ENCODE data around the gene SERPINA12.
"Not testable (repeated sequence)": the region's sequence is repeated elsewhere in the genome, so short reads cannot be mapped to it uniquely, and the experiment has no call there.

The SERPINA12 gene

DNA sequence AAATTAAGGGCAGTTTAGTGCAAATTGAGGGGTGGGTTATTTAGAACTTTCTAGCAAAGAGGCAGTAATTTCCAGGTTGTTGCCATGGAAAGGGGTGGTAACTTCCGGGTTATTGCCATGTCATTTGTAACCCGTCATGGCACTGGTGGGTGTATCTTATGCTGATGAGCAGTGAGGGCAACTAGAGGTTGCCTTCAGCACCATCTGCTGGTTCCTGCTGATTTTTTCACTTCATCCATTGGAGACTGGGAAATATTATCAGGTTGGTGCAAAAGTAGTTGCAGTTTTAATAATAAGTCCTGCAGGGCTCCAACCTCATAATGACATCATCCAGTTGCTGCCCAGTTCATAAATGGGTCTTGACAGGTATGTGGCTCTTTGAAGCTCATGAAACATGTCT is 27.6 kb upstream of the SERPINA12 start:
- DNase-seq (ENCODE audit: low spot score), result no peak

DNA sequence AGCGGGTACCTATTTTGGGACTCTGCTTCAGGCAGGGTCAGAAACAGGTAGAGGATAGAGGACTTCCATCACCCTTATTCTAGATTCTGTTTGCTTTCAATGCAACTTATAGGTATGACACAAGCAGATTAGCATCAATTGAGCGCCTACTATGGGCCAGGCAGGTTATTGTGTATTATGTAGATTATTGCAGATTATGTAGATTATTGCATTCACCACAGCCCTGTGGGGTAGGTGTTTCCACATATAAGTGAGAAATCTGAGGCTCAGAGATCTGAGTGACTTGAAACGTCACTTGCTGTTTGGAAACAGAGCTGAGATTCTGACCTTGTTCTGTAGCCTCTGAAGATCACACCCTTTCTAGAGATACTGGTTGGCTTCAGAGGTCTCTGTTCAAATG is 26.2 kb upstream of the SERPINA12 start:
- DNase-seq (ENCODE audit: low spot score), result no peak

DNA sequence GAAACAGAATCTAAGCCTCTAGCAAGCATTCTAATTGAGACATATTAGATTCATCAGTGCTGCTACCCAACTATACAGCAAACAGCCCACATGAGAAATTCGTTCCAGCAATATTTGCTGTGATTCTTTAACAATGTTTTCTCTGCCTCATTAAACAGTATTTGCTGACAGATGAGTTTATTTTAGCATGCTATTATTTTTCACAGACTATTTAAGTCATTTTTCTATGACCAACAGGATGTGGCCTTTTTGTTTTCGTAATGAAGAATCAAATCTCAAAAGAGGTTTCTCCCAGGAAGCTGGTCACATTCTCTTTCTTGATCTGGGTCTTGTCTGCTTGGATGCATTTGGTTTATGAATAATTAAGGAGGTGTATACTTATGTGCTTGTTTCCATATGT is 23.2 kb upstream of the SERPINA12 start:
- DNase-seq (ENCODE audit: low spot score), result no peak

DNA sequence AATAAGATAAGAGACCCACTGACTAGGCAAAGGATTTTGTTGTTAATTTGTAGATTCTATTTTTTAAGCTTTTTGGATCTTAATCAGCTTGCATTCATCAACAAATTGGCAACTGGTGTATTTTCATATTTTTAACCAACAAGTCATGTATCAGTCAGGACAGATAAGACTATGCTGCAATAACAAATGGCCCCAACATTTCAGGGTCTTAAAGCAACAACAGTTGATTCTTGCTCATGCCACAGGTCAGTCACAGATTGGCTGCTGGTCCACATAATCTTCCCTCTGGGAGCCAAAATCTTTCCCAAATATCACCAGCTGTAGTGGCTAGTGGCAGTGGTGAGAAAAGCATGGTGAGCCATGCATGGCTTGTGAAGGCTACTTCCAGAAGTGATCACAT is 21.9 kb upstream of the SERPINA12 start:
- no peak for DNase-seq (ENCODE audit: low spot score)

DNA sequence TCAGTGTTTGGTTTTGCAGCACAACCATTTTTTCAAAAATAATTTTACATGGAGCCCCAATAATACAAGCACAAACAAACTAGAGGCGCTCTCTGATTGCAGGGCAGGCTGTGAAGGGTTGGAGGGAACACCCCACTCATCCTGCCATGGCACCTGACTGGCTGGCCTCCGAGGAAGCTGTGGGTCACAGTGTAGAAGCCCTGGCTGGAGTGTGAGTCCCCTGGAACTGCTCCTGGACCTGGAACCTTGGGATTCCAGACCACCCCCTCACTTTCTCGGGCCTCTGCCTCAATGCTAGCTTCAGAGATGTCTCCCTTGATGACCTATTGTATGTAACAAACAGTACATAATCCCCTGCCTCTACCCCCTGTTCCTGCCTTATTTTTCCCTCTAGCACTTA is 14.8 kb upstream of the SERPINA12 start:
- no peak for DNase-seq (ENCODE audit: low spot score)

DNA sequence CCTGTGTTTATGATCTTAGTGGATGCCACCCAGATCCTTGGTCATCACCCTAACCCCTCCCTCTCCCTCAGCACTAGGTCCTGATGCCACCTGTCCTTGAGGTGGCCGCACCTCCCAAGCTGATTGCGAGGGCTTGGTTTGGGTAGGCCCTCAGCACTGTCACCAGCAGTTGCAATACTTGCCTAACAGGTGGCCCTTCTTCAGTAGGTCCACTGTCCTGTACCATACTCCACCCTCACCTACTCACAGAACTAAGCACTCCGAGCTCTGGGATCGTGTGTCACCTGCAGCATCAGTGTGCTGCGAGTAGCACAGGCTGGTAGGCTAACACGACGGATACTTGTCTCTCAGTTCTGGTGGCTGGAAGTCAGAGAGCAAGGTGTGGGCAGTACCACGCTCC is 14.0 kb upstream of the SERPINA12 start:
- DNase-seq (ENCODE audit: low spot score), result no peak

DNA sequence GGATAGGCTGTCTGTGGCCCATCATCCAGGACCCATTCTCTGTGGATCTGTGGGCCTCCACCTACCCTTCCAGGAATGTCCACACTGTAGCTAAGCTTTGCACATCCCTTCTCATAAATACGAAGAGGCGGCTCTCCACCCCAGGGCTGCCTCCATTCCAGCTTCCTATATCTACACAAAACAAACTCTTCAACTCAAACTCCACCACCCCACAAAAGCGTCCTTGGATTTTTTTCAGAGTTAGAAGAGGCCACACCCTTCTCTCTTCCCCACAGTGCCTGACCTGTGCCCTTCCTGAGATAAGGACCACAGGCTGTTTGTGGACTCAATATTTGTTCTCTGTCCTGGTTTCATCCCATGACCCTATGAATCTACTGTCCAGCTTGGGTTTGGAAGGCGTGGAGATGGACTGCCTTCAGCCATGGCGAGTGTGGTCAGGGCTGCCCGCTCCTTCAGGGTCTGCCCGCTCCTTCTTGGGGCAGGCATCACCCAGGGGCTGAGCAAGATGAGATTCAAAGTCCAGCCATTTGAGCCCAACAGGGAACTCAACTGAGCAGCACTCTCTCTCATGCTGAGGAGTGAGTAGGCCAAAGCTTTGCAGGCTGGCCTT is 13.0 kb upstream of the SERPINA12 start:
- DNase-seq (ENCODE audit: low spot score), result no peak

DNA sequence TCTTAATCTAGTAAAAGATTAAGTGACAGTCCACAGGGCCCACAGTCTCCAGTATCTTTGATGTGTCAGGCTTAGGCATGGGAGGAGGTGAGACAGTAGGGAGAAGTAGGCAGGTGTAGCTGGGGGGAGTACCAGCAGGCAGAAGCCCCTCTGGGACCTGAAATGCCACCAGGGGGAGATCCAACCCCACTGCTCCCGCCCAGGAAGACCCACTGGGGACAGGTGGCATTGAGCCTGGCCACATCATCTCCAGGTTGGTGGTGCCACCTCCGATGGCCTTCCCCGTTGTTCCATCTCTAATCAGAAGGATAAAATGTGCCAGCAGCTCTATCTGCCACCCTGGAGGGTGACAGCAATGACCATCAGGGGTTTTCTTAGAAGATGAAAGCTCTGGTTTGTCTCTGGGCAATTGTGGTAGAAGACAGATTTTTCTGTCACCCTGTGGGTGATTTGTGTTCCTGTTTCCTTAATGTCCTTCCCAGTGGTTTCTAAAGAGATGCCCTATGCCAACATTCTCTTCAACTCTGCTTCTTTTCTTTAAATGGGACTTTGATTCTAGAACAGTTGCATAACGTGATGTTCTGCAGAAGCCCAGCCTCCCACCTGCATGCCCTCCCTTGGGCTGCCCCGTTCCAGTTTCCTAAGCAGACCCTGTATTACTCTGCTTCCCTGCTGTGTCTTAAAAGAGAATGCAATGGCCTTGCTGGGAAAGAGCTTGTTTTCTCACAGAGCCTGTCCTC is 12.3 kb upstream of the SERPINA12 start:
- no peak for DNase-seq (ENCODE audit: low spot score)

DNA sequence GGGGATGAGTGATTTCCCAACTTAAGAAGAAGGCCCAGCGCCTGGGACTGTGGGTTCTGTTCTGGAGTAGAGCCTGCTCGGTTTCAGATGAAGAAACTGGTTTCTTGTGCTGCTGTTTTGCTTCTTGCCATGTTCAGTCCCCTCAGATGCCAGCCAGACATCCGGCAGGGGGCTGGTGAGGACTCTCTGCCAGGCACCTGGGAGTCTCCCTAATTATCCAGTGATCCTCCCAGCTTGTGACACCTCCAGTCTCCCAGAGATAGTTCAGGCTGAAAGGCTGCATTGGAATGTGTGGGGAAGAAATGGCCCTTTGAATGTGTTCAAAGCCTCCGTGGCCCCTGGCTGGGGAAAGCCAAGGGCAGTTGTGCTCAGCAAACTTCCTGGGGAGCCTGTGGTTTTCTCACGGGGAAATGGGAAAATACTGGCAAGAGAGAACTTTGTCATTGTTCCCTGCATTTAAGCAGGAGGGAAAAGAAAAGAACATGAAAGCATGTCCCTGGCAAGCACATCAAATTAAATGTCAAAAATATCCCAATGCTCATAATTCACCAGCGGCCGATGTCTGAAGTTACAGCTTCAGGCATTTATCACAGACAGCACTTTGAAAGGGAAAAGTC is 8.5 kb upstream of the SERPINA12 start:
- DNase-seq (ENCODE audit: low spot score), result peak; percentile 1

DNA sequence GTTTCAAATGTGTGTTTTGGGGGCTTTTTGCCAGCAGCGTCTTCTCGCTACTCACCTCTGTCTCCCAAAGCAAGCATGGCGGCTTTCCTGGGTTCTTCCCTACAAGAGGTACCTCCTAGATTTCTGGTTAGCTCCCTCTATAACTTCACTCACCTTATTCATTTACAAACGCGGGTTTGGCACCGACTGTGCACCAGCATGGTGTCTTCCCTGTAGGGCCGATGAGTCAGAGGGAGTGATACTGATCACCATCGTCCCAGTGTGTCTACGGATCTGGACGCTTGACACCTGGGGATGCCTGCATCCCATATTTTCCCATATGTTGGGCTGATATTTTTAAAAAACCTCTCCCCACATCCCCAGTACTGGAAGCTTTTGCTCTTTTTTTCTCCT is 8.0 kb upstream of the SERPINA12 start:
- DNase-seq (ENCODE audit: low spot score), result no peak

DNA sequence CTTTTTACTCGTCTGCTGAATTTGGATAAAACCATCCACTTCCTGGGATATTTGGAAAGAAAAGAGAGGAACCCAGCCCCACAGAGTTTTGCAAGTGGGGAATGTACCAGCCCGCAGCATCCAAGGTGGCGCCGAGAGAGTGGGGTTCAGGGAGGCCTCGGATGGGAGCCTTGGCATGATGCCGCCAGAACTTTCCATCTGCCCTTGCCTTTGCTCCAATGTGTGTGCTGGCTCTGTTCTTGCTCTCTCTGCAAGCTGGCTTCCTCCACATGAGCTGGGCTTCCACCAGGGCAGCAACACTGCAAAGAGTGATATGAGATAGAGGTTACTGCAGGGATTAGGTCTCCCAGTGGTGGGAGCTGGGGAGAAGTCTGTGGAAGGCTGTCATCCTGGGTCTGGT is 6.6 kb upstream of the SERPINA12 start:
- no peak for DNase-seq (ENCODE audit: low spot score)

DNA sequence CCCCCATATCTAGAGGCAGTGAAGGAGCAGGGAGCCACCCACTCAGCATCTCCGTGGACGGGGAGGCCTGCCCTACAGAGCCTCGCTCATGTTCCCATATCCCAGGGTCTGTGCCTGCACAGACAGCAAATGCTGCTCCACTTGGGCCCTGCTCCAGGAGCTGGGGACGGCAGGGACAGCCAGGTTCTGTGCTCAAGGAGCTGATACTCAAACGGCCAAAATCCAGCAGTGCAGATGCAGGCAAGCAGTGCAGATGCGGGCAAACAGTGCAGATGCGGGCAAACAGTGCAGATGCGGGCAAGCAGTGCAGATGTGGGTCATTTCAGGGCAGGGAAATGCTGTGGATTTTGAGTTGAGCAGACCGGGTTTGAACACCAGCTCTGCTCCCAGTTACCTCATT is 6.2 kb upstream of the SERPINA12 start:
- DNase-seq (ENCODE audit: low spot score), result no peak

DNA sequence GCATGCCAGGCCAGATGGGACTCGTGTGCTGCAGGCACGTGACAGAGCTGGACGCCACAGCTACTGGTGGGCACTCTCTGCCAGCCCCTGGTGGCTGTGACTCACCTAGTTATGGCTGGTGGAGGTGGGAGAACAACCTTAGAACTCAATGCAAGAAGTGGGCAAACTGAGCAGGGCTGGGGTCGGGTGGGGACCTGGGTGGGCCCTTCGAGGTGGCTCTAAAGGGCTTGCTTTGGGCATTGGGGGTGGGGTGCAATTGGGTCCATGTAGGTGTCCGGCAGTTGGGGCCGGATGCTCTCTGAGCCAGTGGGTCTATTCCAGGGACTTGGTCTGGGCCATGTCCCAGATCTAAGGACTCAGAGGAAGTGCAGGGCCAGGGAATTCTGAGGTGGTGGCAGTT is 5.1 kb upstream of the SERPINA12 start:
- no peak for DNase-seq (ENCODE audit: low spot score)

DNA sequence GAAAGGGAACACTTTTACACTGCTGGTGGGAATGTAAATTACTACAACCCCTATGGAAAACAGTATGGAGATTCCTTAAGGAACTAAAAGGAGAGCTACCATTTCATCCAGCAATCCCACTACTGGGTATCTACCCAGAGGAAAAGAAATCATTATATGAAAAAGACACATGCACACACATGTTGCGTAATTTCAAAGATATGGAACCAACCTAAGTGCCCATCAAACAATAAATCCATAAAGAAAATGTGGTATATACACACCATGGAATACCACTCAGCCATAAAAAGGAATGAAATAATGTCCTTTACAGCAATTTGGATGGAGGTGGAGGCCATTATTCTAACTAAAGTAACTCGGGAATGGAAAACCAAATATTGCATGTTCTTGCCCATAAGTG is 1.2 kb upstream of the SERPINA12 start:
- not testable (repeated sequence) for DNase-seq (ENCODE audit: low spot score)

DNA sequence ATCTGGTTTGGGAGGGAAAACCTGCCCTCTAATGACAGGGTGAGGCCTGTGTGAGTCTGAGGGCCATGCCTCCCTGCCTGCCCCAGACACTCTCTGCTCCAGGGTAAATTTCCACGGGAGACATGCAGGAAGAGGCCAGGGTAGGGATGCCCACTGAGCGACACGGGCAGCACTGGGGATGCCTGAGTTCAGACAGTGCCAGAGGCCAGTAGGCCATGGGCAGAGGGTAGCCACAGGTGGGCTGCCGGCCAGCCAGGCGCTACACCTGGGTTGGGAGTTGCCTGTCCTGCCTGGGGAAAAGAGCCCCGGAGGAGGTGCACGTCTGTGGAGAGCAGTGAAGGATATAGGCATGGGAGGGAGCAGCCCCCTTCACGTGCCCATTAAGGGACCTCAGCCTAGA is 3.6 kb downstream of the SERPINA12 start:
- no peak for DNase-seq (ENCODE audit: low spot score)

DNA sequence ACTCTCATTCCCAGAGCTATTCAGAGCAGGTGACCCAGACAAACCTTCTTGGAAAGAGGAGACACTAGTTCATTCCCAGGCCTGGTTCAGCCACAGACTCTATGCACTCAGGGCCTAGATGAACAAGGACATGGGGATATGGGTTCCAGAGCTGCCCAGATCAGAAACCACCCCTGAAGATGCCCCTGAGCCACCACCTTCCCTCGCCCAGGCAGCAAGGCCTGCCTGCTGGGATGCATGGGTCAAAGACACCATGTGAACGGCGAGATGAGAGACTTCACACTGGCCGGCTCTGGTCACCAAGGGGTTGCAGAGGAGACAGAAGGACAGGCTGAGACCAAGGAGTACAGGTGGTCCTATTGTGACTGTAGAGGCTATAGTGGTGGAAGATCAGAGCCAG is 4.1 kb downstream of the SERPINA12 start:
- no peak for DNase-seq (ENCODE audit: low spot score)

DNA sequence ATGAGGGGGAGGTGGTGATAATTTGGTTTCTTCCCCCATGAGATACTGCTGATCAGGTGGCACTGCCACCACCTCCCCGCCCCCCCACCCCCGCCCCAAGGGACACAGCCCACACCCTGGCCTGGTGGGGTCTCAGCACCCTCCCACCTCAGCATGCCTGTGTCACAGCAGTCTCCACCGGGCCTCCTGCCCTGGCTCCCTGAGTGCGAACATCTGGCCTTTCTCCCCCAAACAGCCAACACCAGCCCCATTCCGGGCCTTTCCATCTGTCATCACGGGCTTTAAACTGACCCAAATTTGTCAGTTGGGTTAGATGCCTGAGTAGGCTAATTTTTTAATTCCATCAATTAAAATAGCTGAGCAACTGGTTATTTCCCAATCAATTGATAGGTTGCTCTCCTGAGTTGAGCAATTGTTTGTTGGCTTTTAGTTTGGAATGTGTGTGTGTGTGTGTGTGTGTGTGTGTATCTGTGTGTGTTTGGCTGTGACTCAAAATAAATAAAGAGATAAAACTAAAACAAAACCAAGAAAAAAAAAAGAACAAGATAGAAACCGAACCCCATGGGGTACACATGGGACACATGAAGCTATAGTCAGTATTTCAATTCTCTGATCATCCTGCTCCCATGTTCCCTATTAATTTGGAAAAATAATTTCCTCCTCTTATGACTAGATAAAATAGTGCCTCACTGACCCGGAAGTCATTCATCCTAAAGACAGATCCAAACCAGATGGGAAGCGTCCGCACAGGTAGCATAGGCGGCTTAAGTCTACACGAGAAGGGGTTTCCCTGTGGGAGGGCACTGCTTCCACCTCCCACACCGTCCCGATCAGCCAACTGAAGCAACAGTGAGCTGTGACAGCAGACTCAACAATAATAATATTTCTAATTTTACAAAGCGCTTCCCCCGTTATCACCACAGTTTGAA is 7.4 kb downstream of the SERPINA12 start:
- no peak for DNase-seq (ENCODE audit: low spot score)

DNA sequence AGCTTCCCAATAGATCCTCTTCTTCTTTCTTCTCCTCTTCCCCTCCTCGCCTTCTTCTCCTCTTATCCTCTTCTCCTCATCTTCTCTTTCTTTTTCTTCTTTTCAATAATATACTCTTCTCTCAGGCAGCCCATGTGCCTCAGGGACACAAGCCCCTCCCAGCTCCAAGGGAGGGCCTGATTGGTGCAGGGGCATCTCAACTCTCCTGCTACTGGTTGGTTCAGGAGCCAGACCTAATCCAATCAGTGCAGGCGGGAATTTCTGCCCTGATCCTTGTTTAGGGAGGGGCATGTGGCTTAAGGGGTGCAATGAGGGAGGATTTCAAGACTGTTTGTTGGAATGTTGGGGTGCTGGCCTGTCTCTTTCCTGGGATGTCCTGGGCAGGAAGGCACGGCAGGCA is 9.0 kb downstream of the SERPINA12 start:
- DNase-seq (ENCODE audit: low spot score), result no peak

DNA sequence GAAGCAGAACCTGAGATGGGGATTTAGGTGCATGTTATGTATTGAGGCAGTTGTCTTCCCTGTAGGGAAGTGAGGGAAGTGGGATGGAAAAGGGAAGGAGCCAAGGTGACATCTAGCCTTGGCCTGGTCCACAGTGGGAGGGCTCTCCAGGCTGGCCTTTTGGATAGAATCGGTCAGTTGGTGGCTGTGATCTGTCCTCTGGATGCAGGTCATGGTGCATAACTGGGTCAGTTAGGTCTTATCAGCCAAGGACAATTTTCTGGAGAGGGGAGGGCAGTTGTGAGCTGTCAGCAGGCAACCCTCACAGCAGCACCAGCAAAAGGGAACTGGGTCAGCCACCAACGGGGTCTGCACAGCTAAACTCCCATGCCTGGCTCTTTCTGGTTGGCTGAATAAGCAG is 9.6 kb downstream of the SERPINA12 start:
- no peak for DNase-seq (ENCODE audit: low spot score)

DNA sequence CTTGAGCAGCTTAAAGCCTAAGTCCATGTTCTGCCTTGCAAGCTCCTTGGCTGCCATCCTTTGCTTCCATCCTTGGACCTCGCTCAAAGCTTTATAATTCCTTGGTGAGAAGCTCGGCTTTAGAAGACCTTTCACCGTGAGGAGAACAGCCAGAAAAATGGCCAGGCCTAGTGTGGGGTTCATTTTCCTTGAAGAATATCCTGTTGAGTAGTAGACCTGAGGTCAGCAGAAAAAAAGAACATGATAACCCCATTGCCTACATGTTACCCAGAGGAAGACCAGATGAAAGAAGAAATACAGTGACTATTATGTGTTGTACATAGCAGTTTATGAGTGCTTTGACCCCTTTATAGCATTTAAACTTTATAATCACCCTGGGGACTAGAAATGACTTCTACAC is 11.1 kb downstream of the SERPINA12 start:
- DNase-seq (ENCODE audit: low spot score), result no peak

DNA sequence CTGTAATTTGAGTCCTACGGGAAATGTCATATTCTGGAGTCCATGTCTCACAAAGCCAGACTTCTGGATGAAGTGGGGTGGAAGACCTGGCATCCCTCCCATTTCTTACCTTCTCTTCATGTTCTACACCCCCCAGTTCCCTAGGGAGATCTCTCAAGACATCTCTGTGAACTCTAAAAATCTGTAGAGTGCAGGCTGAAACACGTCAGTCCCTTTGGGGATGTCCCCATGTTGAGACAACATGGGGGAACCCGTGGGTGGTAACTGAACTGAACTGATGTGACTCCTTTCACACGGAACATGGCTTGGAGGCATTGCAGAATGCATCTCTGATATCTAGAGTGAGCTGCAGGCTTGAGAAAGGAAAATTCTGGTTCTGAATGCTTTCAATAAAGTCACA is 15.2 kb downstream of the SERPINA12 start:
- no peak for DNase-seq (ENCODE audit: low spot score)

DNA sequence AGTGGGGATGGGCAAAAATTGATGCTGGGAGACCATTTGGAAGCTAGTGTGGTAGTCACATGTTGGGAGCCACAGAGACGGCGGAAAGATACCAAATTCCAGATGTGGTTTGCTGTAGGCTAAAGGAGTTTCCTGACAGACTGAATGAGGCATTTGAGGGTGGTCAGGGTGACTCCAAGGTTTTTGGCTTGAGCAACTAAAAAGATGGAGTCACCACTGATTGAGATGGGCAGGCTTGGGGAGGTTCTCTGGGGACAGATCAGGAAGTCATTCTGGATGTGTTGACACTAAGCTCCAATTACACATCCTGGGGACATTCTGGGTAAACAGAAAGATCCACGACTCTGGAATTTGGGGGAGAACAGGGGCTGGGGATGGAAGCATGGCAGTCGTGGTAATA is 17.8 kb downstream of the SERPINA12 start:
- DNase-seq (ENCODE audit: low spot score), result no peak

DNA sequence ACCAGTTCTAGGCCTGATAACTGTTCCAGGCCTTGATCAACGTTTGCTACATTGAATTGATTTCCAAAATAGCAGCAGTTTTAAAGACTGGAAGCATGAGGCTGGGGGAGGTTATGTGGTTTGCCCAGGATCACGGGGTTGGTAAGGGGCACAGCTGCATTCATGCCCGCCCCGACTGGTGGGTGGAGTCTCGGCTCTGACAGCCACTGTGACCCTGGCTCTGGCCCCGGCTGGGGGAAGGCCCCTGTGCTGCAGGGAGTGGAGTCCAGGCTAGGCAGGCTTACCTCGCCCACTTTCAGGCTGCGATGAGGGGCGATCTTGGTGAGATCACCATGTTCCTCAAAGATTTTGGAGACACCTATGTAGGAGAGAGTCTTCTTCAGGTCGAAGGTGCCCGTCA is 19.9 kb downstream of the SERPINA12 start:
- no peak for DNase-seq (ENCODE audit: low spot score)

Measured in pons (tissue), 1 donor.